GM18498 (cell line): ENCODE measurements around the gene MAPKBP1.
"Not testable (repeated sequence)": the region's sequence is repeated elsewhere in the genome, so short reads cannot be mapped to it uniquely, and the experiment has no call there.

Experiments used
- ATAC-seq: cut with Tn5 transposase; IDR thresholded peaks from one replicate; pipeline ENCODE4 v1.9.1; 2021; ENCODE audit warnings: mild to moderate bottlenecking, moderate library complexity; ENCODE audit not compliant: unreplicated experiment

MAPKBP1 gene

GRCh38 chr15:41825572-41826535 lies 51.6 kb downstream of the MAPKBP1 start:
- ATAC-seq = no peak

GRCh38 chr15:41827290-41827879 lies 53.1 kb downstream of the MAPKBP1 start:
- peak; percentile 12 for ATAC-seq

GRCh38 chr15:41827880-41828806 lies 53.9 kb downstream of the MAPKBP1 start, which contains the start of gene JMJD7:
JMJD7 (plus strand) TSS chr15:41828092; CDS start chr15:41828125, 33 bp downstream.
- peak; percentile 73 for ATAC-seq

GRCh38 chr15:41828807-41829141 lies 54.5 kb downstream of the MAPKBP1 start:
- ATAC-seq = no peak

GRCh38 chr15:41829959-41830646 lies 55.8 kb downstream of the MAPKBP1 start:
- ATAC-seq = no peak

- ATAC-seq = not testable (repeated sequence)
These were observed 57.0 kb downstream of the MAPKBP1 start for GRCh38 chr15:41831291-41831690.

- ATAC-seq = no peak
These were observed 57.9 kb downstream of the MAPKBP1 start for GRCh38 chr15:41832208-41832607.

- ATAC-seq = no peak
These were observed 58.6 kb downstream of the MAPKBP1 start for GRCh38 chr15:41832875-41833274.

- ATAC-seq = no peak
These were observed 59.8 kb downstream of the MAPKBP1 start for GRCh38 chr15:41834096-41834495.

GRCh38 chr15:41836073-41836472 lies 61.8 kb downstream of the MAPKBP1 start:
- no peak for ATAC-seq

GRCh38 chr15:41836713-41837454 lies 62.6 kb downstream of the MAPKBP1 start:
- no peak for ATAC-seq

- no peak for ATAC-seq
These were observed 64.2 kb downstream of the MAPKBP1 start, which contains the start of gene PLA2G4B for GRCh38 chr15:41838400-41838897. PLA2G4B (plus strand) TSS chr15:41838847; CDS start chr15:41838914, 67 bp downstream.

GRCh38 chr15:41839781-41840491 lies 65.7 kb downstream of the MAPKBP1 start:
- ATAC-seq = no peak

GRCh38 chr15:41840673-41841072 lies 66.4 kb downstream of the MAPKBP1 start:
- no peak for ATAC-seq

GRCh38 chr15:41841131-41841530 lies 66.8 kb downstream of the MAPKBP1 start:
- no peak for ATAC-seq

GRCh38 chr15:41842229-41842628 lies 67.9 kb downstream of the MAPKBP1 start:
- ATAC-seq = no peak

GRCh38 chr15:41843571-41843970 lies 69.3 kb downstream of the MAPKBP1 start:
- ATAC-seq = no peak

- no peak for ATAC-seq
These were observed 70.5 kb downstream of the MAPKBP1 start for GRCh38 chr15:41844814-41845213.

- no peak for ATAC-seq
These were observed 72.9 kb downstream of the MAPKBP1 start for GRCh38 chr15:41847206-41847605.
